Uterus (tissue), 4 donors: ENCODE results near the gene ZNF736. TPM values are rescaled to one million over a fixed set of nuclear protein-coding genes. Genes with fewer than 3 reads are reported as not detected.
"Not testable (repeated sequence)": the region's sequence is repeated elsewhere in the genome, so short reads cannot be mapped to it uniquely, and the experiment has no call there.

ENCODE experiments used
- DNase-seq, 2 donors: peaks; one replicate each; pipeline ENCODE4 v3.0.0-alpha.2; 2019 to 2020
- H3K27ac ChIP-seq, 2 donors: fragments of 200-600 bp; sonication (generic); 1 replicate in 1 of 2; 2 replicates in 1 of 2; pipeline ENCODE4 v1.5.1; 2016 to 2018
- H3K27me3 ChIP-seq, 2 donors: fragments of 200-600 bp; sonication (generic); one replicate each; pipeline ENCODE4 v1.5.1; 2018 to 2019; ENCODE audit warnings: control low read depth in 1 of 2
- H3K36me3 ChIP-seq, 2 donors: fragments of 200-600 bp; sonication (generic); one replicate each; pipeline ENCODE4 v1.5.1; 2019; ENCODE audit warnings: control low read depth in 1 of 2
- H3K4me1 ChIP-seq, 2 donors: fragments of 200-600 bp; sonication (generic); one replicate each; pipeline ENCODE4 v1.5.1; 2018 to 2019; ENCODE audit warnings: control low read depth in 1 of 2
- H3K4me3 ChIP-seq, 2 donors: fragments of 200-600 bp; sonication (generic); 1 replicate in 1 of 2; 2 replicates in 1 of 2; pipeline ENCODE4 v1.5.1; 2018 to 2019; ENCODE audit warnings: mild to moderate bottlenecking in 1 of 2
- H3K9me3 ChIP-seq, 2 donors: fragments of 200-600 bp; sonication (generic); one replicate each; pipeline ENCODE4 v1.5.1; 2019; ENCODE audit warnings: control low read depth in 1 of 2
- CTCF ChIP-seq, 4 experiments: fragments of 200-600 bp in 2 of 4; fragments of 450-650 bp in 2 of 4; sonication (generic) in 2 of 4; IDR thresholded peaks; one replicate each; pipeline ENCODE4 v1.5.1; 2016 to 2019; ENCODE audit warnings: antibody characterized with exemption in 4 of 4, mild to moderate bottlenecking in 2 of 4, moderate library complexity in 1 of 4
- POLR2A ChIP-seq, 2 donors: fragments of 450-650 bp; IDR thresholded peaks; one replicate each; pipeline ENCODE4 v1.6.1; 2016; ENCODE audit warnings: antibody characterized with exemption in 2 of 2, mild to moderate bottlenecking in 1 of 2, moderate library complexity in 1 of 2
- intact Hi-C: fragments of 100-400 bp; cut with DNase I; formaldehyde crosslinking; loops from one replicate; pipeline ENCODE4 v1.15.1; 2023; ENCODE audit warnings: low total_unique reads
- total RNA-seq, 4 donors: library from RNA; depleted of rRNA in 3 of 4; stranded (reverse); fragments of >200 nt in 3 of 4; gene quantifications; one replicate each; pipeline versions ENCODE4 v1.1.0 to v1.2.4, GENCODE V29; 2014 to 2023
- donor health status: DM: yes; HTN: yes; CAD: no.

Gene ZNF736
- total RNA-seq, 4 donors from 2014 or later, result 16.5 to 43.2 (median 25.2) TPM

GRCh38 chr7:64314566-64314965, 805 bp downstream of the ZNF736 start:
- Histone ChIP-seq H3K27me3 (no peaks in the 10 kb centered on the region), H3K4me1 (peaks cover 0 to 2% of the 10 kb centered on the region in 2 donors), H3K9me3 (no peaks in the 10 kb centered on the region), H3K36me3 (no peaks in the 10 kb centered on the region), H3K4me3 (peak overlapping the region; percentile 53 to 63), H3K27ac (peak overlapping the region; percentile 58 to 69)
- intact Hi-C loops, result no loop called here
- TF ChIP-seq CTCF (IDR thresholded peaks at IDR 0.05), result no peak
- TF ChIP-seq POLR2A (IDR thresholded peaks at IDR 0.05), result no peak
- DNase-seq, result no peak

GRCh38 chr7:64316031-64316742, 2.4 kb downstream of the ZNF736 start:
- H3K27ac ChIP-seq, H3K4me1 ChIP-seq, H3K4me3 ChIP-seq, H3K36me3 ChIP-seq, H3K9me3 ChIP-seq, DNase-seq, intact Hi-C loops, H3K27me3 ChIP-seq: not testable (repeated sequence)

GRCh38 chr7:64320547-64321513, 7.1 kb downstream of the ZNF736 start:
- Histone ChIP-seq H3K27ac (no peak overlapping the region), H3K36me3 (no peaks in the 10 kb centered on the region), H3K9me3 (no peaks in the 10 kb centered on the region), H3K27me3 (no peaks in the 10 kb centered on the region), H3K4me3 (no peak overlapping the region), H3K4me1 (no peaks in the 10 kb centered on the region)
- TF ChIP-seq CTCF (IDR thresholded peaks at IDR 0.05) (no peak), POLR2A (IDR thresholded peaks at IDR 0.05) (no peak)
- no peak for DNase-seq
- intact Hi-C loops, result no loop called here

- H3K4me1 ChIP-seq, H3K27me3 ChIP-seq, DNase-seq, H3K27ac ChIP-seq, H3K9me3 ChIP-seq, H3K36me3 ChIP-seq, intact Hi-C loops, H3K4me3 ChIP-seq: not testable (repeated sequence)
These were observed 10.4 kb downstream of the ZNF736 start for GRCh38 chr7:64324166-64324565.

DNA sequence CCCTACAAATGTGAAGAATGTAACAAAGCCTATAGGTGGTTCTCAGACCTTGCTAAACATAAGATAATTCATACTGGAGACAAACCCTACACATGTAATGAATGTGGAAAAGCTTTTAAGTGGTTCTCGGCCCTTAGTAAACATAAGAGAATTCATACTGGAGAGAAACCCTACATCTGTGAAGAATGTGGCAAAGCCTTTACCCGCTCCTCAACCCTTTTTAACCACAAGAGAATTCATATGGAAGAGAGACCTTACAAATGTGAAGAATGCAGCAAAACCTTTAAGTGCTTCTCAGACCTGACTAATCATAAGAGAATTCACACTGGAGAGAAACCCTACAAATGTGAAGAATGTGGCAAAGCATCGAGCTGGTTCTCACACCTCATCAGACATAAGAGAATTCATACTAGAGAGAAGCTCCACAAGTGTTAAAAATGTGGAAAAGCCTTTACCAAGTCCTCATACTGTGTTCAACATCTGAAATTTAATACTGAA, 35.0 kb downstream of the ZNF736 start:
- H3K27me3 ChIP-seq, H3K4me1 ChIP-seq, H3K36me3 ChIP-seq, DNase-seq, H3K27ac ChIP-seq, H3K4me3 ChIP-seq, intact Hi-C loops: not testable (repeated sequence)
- peaks cover 0 to 83% of the 10 kb centered on the region in 2 donors for H3K9me3 ChIP-seq

GRCh38 chr7:64359543-64359942, 45.8 kb downstream of the ZNF736 start:
- intact Hi-C loops, result no loop called here
- DNase-seq, result no peak
- Histone ChIP-seq H3K36me3 (no peaks in the 10 kb centered on the region), H3K4me3 (no peak overlapping the region), H3K9me3 (peaks cover 0 to 3% of the 10 kb centered on the region in 2 donors), H3K4me1 (no peaks in the 10 kb centered on the region), H3K27ac (no peak overlapping the region), H3K27me3 (no peaks in the 10 kb centered on the region)
- no peak for TF ChIP-seq POLR2A (IDR thresholded peaks at IDR 0.05)
- no peak for TF ChIP-seq CTCF (IDR thresholded peaks at IDR 0.05)
